ENCODE measurements around the gene ACTR1A.
"Not testable (repeated sequence)": the region's sequence is repeated elsewhere in the genome, so short reads cannot be mapped to it uniquely, and the experiment has no call there.

DNA sequence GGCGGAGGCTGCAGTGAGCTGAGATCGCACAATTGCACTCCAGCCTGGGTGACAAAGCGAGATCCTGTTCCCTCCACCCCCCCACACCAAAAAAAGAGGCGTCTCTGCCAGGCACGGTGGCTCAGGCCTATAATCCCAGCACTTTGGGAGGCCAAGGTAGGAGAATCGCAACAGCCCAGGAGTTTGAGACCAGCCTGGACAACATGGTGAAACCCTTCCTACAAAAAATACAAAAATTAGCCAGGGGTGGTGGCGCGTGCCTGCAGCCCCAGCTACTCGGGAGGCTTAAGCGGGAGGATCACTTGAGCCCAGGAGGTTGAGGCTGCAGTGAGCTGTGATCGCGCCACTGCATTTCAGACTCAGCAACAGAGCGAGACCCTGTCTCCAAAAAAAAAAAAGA, 1.8 kb downstream of the ACTR1A start:
- TF ChIP-seq, protein P1, sequence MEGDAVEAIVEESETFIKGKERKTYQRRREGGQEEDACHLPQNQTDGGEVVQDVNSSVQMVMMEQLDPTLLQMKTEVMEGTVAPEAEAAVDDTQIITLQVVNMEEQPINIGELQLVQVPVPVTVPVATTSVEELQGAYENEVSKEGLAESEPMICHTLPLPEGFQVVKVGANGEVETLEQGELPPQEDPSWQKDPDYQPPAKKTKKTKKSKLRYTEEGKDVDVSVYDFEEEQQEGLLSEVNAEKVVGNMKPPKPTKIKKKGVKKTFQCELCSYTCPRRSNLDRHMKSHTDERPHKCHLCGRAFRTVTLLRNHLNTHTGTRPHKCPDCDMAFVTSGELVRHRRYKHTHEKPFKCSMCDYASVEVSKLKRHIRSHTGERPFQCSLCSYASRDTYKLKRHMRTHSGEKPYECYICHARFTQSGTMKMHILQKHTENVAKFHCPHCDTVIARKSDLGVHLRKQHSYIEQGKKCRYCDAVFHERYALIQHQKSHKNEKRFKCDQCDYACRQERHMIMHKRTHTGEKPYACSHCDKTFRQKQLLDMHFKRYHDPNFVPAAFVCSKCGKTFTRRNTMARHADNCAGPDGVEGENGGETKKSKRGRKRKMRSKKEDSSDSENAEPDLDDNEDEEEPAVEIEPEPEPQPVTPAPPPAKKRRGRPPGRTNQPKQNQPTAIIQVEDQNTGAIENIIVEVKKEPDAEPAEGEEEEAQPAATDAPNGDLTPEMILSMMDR (conservative IDR thresholded peaks at IDR 0.05): not testable (repeated sequence)
- TF ChIP-seq ZFX (IDR thresholded peaks at IDR 0.05): not testable (repeated sequence)
